Measurements from ENCODE around the gene EFHB.
"Not testable (repeated sequence)": the region's sequence is repeated elsewhere in the genome, so short reads cannot be mapped to it uniquely, and the experiment has no call there.

DNA sequence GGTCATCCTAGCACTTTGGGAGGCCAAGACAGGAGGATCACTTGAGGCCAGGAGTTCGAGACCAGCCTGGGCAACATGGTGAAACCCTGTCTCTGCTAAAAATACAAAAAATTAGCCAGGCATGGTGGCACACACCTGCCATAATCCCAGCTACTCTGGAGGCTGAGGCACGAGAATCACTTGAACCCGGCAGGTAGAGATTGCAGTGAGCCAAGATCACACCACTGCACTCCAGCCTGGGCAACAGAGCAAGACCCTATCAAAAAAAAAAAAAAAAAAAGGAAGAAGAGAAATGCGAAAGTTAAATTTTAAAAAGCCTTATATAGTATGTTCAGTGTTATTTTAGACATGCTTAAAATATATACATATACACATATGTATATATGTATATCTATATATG lies 46.9 kb downstream of the EFHB start:
- not testable (repeated sequence) for TF ChIP-seq EZH2phosphoT487 (IDR thresholded peaks at IDR 0.05; ENCODE audit: low read depth)
- TF ChIP-seq, protein P1, sequence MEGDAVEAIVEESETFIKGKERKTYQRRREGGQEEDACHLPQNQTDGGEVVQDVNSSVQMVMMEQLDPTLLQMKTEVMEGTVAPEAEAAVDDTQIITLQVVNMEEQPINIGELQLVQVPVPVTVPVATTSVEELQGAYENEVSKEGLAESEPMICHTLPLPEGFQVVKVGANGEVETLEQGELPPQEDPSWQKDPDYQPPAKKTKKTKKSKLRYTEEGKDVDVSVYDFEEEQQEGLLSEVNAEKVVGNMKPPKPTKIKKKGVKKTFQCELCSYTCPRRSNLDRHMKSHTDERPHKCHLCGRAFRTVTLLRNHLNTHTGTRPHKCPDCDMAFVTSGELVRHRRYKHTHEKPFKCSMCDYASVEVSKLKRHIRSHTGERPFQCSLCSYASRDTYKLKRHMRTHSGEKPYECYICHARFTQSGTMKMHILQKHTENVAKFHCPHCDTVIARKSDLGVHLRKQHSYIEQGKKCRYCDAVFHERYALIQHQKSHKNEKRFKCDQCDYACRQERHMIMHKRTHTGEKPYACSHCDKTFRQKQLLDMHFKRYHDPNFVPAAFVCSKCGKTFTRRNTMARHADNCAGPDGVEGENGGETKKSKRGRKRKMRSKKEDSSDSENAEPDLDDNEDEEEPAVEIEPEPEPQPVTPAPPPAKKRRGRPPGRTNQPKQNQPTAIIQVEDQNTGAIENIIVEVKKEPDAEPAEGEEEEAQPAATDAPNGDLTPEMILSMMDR (IDR thresholded peaks at IDR 0.05; ENCODE audit: low read depth, low read length): not testable (repeated sequence)

Data from OCI-LY3 (cell line).